Frontal cortex (tissue), 4 donors: ENCODE results near the gene IFT80. TPM values are rescaled to one million over a fixed set of nuclear protein-coding genes. Genes with fewer than 3 reads are reported as not detected.
A peak's percentile ranks its signal among the peaks of the same experiment; 100 is the strongest.
"Not testable (repeated sequence)": the region's sequence is repeated elsewhere in the genome, so short reads cannot be mapped to it uniquely, and the experiment has no call there.

Experiments used
- DNase-seq, 2 donors: peaks; one replicate each; pipeline ENCODE4 v3.0.0; 2012; ENCODE audit warnings: low spot score in 2 of 2
- FAIRE-seq: peaks from 2 replicates; lab custom pipeline; 2012; peaks lifted over from hg19 to GRCh38; lab: Jason Lieb, UNC
- total RNA-seq: library from RNA; depleted of rRNA; stranded (reverse); fragments of >200 nt; gene quantifications from one replicate; pipeline ENCODE4 v1.2.3, GENCODE V29; 2014
- donor health status: control.
- donor health status: control.
- donor health status: control.

Gene IFT80
- total RNA-seq, 1 donor from 2014 or later = 42.4 TPM

DNA sequence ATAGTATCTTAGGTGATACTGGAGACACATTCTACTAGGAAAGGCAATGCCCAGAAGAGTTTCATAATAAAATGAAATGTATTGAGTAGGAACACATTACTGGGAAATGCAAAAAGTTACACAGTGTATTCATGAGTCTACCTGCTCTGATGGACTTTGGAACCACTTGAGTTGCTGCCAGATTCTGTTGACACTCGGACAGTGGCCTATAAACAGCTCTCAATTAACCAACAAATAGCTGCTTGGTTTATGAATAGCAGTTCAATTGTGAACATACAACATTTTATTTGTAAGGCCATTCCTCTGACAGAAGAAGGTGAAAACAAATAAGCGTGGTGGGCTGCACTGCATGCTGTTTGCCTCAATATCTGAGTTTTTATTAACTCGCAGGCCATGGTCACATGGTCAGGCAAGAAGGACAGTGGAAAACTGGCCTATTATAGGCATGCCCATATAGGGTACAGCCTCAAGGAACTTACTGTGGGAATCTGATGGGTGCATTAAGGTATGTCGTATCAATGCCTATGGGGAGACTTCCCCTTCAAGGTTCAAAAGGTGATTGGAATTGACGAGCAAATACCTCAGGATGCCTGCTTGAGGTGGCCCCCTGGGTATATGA is 107.6 kb downstream of the IFT80 start:
- FAIRE-seq (no peak), DNase-seq (no peak)

DNA sequence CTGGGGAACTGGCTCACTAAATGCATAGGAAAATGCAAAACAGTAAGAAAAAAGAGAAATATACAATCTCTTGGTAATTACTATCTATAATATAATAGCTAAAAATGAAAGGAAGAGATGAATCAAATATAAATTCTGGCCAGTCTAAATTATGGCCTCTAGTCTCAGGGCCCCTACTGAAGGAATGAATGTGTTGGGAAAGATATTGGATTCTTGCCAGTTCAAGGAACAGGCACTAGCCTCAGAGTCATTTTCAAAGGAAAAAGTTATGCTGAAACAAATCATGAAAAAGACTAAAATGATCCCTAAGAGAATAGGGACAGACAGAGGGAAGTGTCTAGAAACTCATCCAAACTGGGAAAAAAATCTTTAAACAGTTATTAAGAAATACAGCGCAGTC is 111.4 kb downstream of the IFT80 start:
- no peak for FAIRE-seq
- DNase-seq = no peak

DNA sequence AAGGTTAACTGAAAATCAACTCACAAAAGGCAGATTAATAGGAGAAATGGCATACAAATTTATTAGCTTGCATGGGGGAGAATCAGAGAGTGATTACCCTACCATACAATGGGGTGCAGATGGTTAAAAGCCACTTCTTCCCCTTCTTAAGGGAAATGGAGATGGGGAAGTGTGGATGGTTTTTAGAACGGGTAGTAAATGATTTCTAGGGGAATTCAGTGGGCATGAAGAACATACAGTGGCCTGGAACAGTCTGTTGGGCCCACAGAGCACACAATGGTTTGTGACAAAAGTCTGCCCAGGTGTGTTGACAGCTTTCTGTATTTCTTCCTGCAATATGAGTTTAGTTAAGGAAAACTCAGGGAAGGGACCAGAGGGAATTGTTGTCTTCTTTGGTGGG is 112.8 kb downstream of the IFT80 start:
- FAIRE-seq (no peak), DNase-seq (no peak)

GRCh38 chr3:160280836-160281235 is 118.2 kb downstream of the IFT80 start:
- no peak for FAIRE-seq
- DNase-seq = no peak

DNA sequence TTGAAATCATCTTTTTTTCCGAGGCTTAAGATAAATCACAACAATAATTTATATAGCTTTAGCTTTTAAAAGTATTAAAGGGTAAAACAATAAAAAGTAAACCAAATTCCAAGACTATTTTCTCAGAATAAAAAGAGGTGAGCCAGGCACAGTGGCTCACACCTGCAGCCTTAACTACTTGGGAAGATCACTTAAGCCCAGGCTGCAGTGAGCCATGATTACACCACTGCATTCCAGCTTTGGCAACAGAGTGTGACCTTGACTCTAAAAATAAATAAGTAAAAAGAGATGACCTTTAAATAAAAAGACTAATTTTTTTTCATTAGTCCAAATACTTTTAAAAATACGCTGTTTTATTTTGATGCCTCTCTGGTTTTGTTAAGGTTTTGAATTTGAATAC is 119.4 kb downstream of the IFT80 start:
- FAIRE-seq (no peak), DNase-seq (no peak)

DNA sequence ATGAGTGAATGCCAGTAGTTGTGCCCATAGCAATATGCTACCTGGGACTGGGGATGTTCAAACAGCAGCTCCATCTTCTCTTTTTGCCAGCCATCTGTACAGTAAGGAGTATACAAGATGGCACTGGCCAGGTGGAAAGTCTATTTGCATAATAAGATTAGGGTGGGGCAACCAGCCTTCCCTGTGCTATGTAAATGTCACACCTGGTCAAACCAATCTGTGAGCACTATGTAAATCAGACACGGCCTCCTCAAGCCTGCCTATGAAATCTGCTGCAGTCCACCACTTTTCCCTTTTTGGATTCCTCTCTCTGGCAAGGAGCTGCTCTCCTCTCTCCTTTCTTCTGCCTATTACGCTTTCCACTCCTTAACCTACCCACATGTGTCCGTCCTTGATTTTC is 120.8 kb downstream of the IFT80 start:
- DNase-seq (no peak), FAIRE-seq (no peak)

GRCh38 chr3:160265088-160265487 is 133.9 kb downstream of the IFT80 start:
- FAIRE-seq = no peak
- DNase-seq = no peak

DNA sequence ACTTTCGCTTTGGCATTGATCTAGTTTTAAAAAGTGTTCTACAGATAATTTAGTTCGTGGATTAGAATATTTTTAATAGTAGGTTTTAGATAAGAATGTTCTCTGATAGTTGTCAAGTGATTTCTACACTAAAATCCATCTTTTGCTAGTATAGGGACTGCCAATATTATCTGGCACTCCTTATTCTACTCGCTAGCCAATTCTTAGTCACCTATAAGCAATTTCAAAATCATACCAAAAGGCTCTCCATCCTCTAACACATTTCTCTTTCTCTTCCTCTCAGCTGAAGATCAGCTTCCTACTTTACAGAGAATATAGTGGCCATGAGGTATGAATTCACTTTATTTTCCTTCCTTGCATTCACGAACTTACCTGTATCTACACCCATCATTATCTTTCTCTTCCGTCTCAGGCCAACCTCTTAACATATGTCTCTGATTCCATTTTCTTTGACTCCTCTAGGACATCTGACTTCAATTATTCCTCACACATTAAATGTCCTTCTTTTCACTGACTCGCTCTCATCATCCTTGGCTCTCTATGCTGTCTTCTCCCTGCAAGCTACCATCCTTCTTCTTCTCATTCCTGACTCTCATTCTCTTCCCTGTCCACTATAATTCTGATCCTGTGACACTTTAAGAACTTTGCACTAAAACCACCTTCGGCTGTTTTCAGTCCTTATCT is 138.3 kb downstream of the IFT80 start:
- FAIRE-seq (no peak), DNase-seq (no peak)

GRCh38 chr3:160259589-160259988 is 139.4 kb downstream of the IFT80 start:
- no peak for FAIRE-seq
- DNase-seq = no peak

- FAIRE-seq = no peak
- DNase-seq = no peak
Measured at GRCh38 chr3:160257606-160258005, 141.4 kb downstream of the IFT80 start.

GRCh38 chr3:160253298-160253697 is 145.7 kb downstream of the IFT80 start:
- no peak for DNase-seq

GRCh38 chr3:160247766-160248165 is 151.3 kb downstream of the IFT80 start:
- FAIRE-seq (no peak), DNase-seq (no peak)

More at GRCh38 chr3:160253298-160253697, 145.7 kb downstream of the IFT80 start:
- FAIRE-seq = no peak

DNA sequence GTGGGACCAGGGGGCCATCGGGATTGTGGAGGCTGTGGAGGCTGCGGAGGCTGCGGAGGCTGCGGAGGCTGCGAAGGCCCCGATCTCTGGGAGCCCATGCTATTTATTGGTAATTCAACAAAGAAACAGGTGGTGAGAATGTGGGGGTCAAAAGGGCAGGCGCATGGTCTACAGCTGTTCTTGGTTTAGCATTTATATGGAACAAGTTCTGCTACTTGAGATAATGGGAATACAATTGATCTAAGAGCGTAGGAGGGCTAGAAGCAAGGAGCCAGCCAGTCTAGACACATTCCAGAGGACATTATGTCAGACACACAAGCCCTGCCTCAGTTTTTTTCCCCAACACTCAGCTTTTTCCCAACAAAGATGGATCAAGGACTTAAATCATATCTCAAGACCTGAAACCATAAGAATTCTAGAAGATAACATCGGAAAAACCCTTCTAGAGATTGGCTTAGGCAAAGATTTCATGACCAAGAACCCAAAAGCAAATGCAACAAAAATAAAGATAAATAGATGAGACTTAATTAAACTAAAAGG is 153.7 kb downstream of the IFT80 start:
- no peak for FAIRE-seq
- no peak for DNase-seq

DNA sequence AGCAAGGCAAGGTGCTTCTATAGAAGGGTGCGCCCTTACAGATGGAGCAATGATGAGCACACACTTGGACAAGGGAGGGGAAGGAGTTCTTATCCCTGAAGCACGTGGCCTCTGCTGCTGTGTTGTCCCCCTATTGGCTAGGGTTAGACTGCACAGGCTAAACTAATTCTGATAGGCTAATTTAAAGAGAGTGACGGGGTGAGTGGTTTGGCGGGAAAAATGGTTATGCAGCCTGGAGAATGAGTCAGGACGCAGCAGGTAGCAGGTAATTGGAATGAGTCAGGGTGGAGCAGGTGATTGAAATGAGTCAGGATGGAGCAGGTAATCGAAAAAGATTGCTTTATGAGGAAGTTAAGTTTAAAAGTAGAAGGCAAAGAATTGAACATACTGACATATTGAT is 158.3 kb downstream of the IFT80 start:
- DNase-seq, FAIRE-seq: not testable (repeated sequence)

- DNase-seq (no peak), FAIRE-seq (no peak)
Measured at GRCh38 chr3:160232014-160232413, 167.0 kb downstream of the IFT80 start.

GRCh38 chr3:160227419-160227818 is 171.6 kb downstream of the IFT80 start:
- FAIRE-seq (no peak), DNase-seq (no peak)

DNA sequence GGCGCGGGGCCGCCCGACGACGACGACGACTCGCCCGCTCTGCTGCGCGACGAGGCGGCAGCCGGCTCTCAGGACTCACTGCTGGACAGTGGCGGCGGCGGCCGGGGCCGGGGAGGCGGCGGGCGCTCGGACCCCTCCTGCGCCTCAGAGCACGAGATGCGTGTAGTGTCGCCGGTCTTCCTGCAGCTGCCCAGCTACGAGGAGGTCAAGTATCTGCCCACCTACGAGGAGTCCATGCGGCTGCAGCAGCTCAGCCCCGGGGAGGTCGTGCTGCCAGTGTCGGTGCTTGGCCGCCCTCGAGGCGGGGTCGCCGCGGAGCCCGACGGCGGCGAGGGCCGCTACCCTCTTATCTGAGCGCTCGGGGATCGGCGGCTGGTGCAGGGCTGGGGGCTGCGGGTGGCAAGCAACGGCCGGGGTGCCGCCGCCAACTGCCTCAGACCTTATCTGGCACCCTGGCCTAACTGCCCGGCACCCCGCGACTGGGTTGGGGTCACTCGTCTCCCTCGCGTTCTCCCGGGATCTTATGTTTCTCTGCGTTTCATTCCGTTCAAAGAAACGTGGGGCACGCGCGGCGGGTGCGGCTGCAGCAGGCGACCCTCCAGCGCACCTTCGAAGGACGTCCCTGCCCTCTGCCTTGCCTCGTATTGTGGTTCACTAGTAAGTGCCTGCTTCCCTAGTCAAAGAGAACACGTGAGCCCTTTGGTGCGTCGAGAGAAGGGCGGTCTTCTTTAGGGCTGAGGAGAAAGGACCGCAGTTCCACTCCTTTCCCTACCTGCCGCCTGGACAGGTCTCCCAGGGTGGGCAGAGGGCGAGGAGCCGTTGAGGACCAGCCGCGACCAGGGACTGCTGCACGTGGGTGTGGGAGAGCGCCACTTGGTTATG is 172.8 kb downstream of the IFT80 start:
- no peak for FAIRE-seq
- DNase-seq = peak in 1 of 2 donors; percentile 10

DNA sequence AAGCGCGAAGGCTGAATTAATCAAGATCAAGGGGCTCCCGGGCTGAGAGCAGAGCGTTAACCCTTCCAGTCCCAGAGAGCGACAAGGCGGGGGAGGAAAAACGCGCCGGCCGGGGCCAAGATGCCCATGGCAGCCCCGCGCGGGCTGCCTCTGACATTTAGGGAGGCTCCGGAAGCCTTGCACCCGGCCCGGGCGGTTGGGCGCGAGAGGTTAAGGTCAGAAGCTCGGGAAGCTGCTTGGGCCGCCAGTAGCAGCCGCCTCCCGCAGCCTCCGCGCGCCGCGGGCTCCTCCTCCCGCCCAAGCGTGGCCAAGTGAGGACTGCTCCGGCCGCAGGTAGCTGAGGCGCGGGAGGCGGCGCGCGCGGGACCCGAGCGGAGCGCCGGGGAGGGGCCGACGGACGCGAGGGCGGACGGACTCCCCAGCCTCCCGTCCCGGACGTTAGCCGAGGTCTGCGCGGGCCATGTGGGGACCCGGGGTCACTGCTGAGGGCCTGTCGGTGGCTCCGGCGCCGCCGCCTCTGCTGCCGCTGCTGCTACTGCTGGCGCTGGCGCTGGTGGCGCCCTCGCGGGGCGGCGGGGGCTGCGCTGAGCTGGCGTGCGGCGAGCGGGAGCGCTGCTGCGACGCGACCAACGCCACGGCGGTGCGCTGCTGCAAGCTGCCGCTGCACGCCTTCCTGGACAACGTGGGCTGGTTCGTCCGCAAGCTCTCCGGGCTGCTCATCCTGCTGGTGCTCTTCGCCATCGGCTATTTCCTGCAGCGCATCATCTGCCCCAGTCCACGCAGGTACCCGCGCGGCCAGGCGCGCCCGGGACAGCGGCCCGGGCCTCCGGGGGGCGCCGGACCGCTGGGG is 173.6 kb downstream of the IFT80 start, which contains the start of gene C3orf80:
TSS of gene C3orf80 (plus strand) at position 247 of the 850 bp plus-strand sequence. CDS start at position 461, 214 bp downstream.
- no peak for FAIRE-seq
- DNase-seq = peak; percentile 40 to 58

DNA sequence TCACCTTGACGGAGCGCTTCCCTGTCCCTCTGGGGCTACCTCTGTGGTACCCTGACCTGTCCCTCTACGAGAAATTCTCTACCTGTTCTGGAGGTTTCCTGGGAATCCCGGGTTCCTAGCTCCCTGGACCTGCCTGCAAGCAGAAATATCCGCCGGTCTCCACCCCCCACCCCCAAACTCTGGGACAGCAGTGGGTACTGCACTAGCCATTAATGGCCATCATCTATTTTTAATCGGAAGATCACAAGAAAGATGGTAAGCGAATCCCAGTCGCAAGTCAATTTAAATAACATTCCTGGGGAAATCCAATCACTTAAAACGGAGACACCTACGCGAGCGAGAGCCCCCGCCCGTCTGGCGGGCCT is 174.2 kb downstream of the IFT80 start:
- DNase-seq (no peak), FAIRE-seq (no peak)

DNA sequence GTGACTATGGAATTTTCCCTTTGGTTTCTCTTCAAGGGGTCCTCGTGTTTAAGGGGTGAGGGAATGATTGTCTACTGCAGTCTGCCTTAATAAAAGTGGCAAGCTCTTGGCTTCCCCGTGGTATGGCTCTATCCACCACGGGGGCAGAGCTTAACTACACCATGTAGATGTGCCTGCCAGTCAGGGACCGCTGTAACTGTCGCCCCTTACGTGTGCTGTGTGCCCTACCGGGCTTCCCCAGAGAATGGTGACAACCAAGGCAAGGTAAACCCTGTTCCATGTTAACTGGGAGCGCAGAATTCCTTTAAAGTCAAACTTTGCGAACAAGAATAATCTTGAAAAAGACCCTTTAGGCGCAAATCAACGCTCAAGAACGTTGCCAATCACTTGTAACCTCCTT is 174.8 kb downstream of the IFT80 start:
- FAIRE-seq (no peak), DNase-seq (no peak)
